HUES48 (cell line): ENCODE measurements around the gene KLK15.
A peak's percentile ranks its signal among the peaks of the same experiment; 100 is the strongest.
"Not testable (repeated sequence)": the region's sequence is repeated elsewhere in the genome, so short reads cannot be mapped to it uniquely, and the experiment has no call there.

Source experiments
- H3K27ac ChIP-seq: one replicate; pipeline ENCODE4 v1.7.0; 2013; ENCODE audit warnings: low read depth, low read length, inconsistent platforms
- H3K27me3 ChIP-seq: 2 replicates; pipeline ENCODE4 v1.6.1; 2013; ENCODE audit warnings: mild to moderate bottlenecking, low read length; ENCODE audit not compliant: control insufficient read depth, insufficient read depth
- H3K36me3 ChIP-seq: 2 replicates; pipeline ENCODE4 v1.6.1; 2013; ENCODE audit warnings: low read length; ENCODE audit not compliant: control insufficient read depth, insufficient read depth
- H3K4me1 ChIP-seq: 2 replicates; pipeline ENCODE4 v1.6.1; 2013; ENCODE audit warnings: mild to moderate bottlenecking, low read length; ENCODE audit not compliant: control insufficient read depth, insufficient read depth
- H3K4me3 ChIP-seq: 2 replicates; pipeline ENCODE4 v1.5.1; 2013; ENCODE audit warnings: mild to moderate bottlenecking, low read depth, low read length
- H3K9ac ChIP-seq: 2 replicates; pipeline ENCODE4 v1.6.1; 2013; ENCODE audit warnings: mild to moderate bottlenecking, low read depth, low read length, moderate library complexity
- H3K9me3 ChIP-seq: 2 replicates; pipeline ENCODE4 v1.6.1; 2013; ENCODE audit warnings: low read length; ENCODE audit not compliant: control insufficient read depth, insufficient read depth

KLK15 gene

GRCh38 chr19:50820086-50820485, 13.3 kb downstream of the KLK15 start:
- H3K4me3 ChIP-seq: peak overlapping the region; percentile 26; the same call in 1 of the 2 replicates
- H3K36me3 ChIP-seq: no peaks in the 10 kb centered on the region
- no peak overlapping the region for H3K9ac ChIP-seq
- peaks cover 16% of the 10 kb centered on the region for H3K4me1 ChIP-seq
- no peak overlapping the region for H3K27ac ChIP-seq
- H3K9me3 ChIP-seq: no peaks in the 10 kb centered on the region
- H3K27me3 ChIP-seq: peaks cover 39% of the 10 kb centered on the region

GRCh38 chr19:50819636-50820035, 13.7 kb downstream of the KLK15 start:
- Histone ChIP-seq H3K4me1 (peaks cover 16% of the 10 kb centered on the region), H3K27me3 (peaks cover 39% of the 10 kb centered on the region), H3K9me3 (no peaks in the 10 kb centered on the region), H3K36me3 (no peaks in the 10 kb centered on the region), H3K27ac (no peak overlapping the region), H3K4me3 (peak overlapping the region; percentile 26; the same call in 1 of the 2 replicates), H3K9ac (no peak overlapping the region)

DNA sequence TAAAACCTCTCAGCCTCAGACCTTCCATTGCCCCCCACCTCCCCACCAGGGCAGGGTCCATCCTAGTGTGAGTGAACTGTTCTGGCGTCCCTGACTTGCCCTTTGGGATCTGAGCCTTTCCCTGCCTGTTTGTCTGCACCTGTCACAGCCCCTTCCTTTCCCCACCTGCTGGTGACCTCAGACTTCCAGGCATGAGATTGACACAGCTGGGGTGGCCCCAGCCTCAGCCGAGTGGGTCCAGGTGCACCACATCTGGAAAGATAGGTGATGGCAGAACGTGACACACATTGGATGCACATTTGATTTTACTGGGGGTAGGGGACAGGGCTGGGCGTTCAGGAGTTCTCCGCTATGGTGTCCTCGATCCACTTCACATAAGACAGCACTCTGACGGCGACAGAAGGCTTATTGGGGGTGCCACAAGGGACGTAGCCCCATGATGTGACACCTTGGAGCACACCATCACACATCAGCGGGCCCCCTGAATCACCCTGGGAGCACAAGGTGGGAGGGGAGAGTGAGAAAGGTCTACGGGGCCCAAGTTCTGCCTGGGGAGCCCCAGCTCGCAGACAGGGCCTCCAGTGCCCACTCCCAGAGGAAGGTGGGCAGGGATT, 14.4 kb downstream of the KLK15 start:
- no peaks in the 10 kb centered on the region for H3K36me3 ChIP-seq
- H3K27me3 ChIP-seq: peaks cover 39% of the 10 kb centered on the region
- H3K4me3 ChIP-seq: no peak overlapping the region
- H3K9ac ChIP-seq: no peak overlapping the region
- no peaks in the 10 kb centered on the region for H3K9me3 ChIP-seq
- peaks cover 16% of the 10 kb centered on the region for H3K4me1 ChIP-seq
- no peak overlapping the region for H3K27ac ChIP-seq

- Histone ChIP-seq H3K4me3 (peak overlapping the region; percentile 79), H3K9ac (no peak overlapping the region), H3K9me3 (no peaks in the 10 kb centered on the region), H3K27ac (no peak overlapping the region), H3K27me3 (peaks cover 39% of the 10 kb centered on the region), H3K36me3 (no peaks in the 10 kb centered on the region), H3K4me1 (peaks cover 16% of the 10 kb centered on the region)
These were observed 15.2 kb downstream of the KLK15 start for GRCh38 chr19:50817941-50818858.

GRCh38 chr19:50815439-50815838, 17.9 kb downstream of the KLK15 start:
- Histone ChIP-seq H3K4me3 (no peak overlapping the region), H3K27ac (no peak overlapping the region), H3K9ac (no peak overlapping the region), H3K27me3 (peaks cover 27% of the 10 kb centered on the region), H3K9me3 (no peaks in the 10 kb centered on the region), H3K4me1 (peaks cover 7% of the 10 kb centered on the region), H3K36me3 (no peaks in the 10 kb centered on the region)

DNA sequence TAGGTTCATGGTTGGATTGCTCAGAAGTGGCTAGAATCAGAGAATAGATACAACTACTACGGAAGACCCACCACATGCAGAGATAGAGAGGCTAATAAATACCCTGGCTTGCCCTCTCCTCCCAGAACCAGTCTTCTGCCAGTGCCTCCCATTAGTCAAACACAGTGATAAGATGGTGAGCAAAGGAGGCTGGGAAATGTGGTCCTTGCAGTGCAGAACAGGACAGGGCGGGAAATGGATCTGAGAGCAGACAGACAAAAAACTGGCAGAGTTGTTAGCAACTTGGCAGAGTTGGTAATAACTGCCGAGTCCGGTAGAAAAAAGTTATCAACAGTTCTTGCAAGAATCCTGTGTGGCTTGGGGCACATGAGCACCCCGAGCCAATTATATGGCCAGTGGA, 18.5 kb downstream of the KLK15 start:
- Histone ChIP-seq H3K4me3 (no peak overlapping the region), H3K4me1 (peaks cover 3% of the 10 kb centered on the region), H3K36me3 (no peaks in the 10 kb centered on the region), H3K9me3 (no peaks in the 10 kb centered on the region), H3K9ac (no peak overlapping the region), H3K27me3 (peaks cover 22% of the 10 kb centered on the region), H3K27ac (no peak overlapping the region)

GRCh38 chr19:50812474-50812873, 20.9 kb downstream of the KLK15 start:
- H3K27ac ChIP-seq: no peak overlapping the region
- H3K4me1 ChIP-seq: no peaks in the 10 kb centered on the region; the same call in 1 of the 2 replicates
- H3K27me3 ChIP-seq: peaks cover 10% of the 10 kb centered on the region
- no peak overlapping the region for H3K9ac ChIP-seq
- H3K36me3 ChIP-seq: no peaks in the 10 kb centered on the region
- no peak overlapping the region for H3K4me3 ChIP-seq
- H3K9me3 ChIP-seq: no peaks in the 10 kb centered on the region

- H3K9me3 ChIP-seq, H3K36me3 ChIP-seq, H3K27ac ChIP-seq, H3K4me1 ChIP-seq, H3K4me3 ChIP-seq, H3K9ac ChIP-seq: not testable (repeated sequence)
- H3K27me3 ChIP-seq: peaks cover 10% of the 10 kb centered on the region
These were observed 21.6 kb downstream of the KLK15 start for GRCh38 chr19:50811622-50812238.

- no peak overlapping the region for H3K4me3 ChIP-seq
- H3K27me3 ChIP-seq: peaks cover 10% of the 10 kb centered on the region
- H3K27ac ChIP-seq: no peak overlapping the region
- no peaks in the 10 kb centered on the region for H3K36me3 ChIP-seq
- H3K9ac ChIP-seq: no peak overlapping the region
- H3K9me3 ChIP-seq: no peaks in the 10 kb centered on the region
- H3K4me1 ChIP-seq: no peaks in the 10 kb centered on the region
These were observed 24.5 kb downstream of the KLK15 start for GRCh38 chr19:50808856-50809255.

- Histone ChIP-seq H3K4me3 (peak overlapping the region; percentile 100), H3K27ac (peak overlapping the region; percentile 100), H3K9ac (peak overlapping the region; percentile 100), H3K4me1 (peaks cover 3% of the 10 kb centered on the region; the same call in 1 of the 2 replicates), H3K9me3 (no peaks in the 10 kb centered on the region), H3K36me3 (peaks cover 27% of the 10 kb centered on the region), H3K27me3 (no peaks in the 10 kb centered on the region; the same call in 1 of the 2 replicates)
These were observed 28.7 kb downstream of the KLK15 start for GRCh38 chr19:50804420-50805272.
